ENCODE results near the gene SLC6A4.

DNA sequence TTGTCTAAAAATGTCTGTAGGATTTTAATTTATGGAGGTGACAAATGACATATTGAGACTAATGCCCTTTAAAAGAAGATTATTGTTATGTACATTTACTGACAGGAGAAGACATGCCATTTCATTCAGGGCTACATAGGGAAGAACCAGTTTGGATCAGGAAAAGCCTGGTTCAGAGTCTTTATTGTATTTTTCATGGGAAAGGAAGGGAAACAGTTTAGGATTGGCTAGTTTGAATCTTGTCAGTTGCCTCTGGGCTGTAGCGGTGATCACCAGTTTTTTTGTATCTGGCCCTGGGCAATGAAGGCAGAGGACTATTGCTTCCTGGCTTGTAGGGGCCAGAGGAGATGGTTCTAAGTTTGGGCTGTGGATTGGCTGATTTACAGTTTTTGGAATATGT lies 87.1 kb downstream of the SLC6A4 start:
- TF ChIP-seq, protein P1, sequence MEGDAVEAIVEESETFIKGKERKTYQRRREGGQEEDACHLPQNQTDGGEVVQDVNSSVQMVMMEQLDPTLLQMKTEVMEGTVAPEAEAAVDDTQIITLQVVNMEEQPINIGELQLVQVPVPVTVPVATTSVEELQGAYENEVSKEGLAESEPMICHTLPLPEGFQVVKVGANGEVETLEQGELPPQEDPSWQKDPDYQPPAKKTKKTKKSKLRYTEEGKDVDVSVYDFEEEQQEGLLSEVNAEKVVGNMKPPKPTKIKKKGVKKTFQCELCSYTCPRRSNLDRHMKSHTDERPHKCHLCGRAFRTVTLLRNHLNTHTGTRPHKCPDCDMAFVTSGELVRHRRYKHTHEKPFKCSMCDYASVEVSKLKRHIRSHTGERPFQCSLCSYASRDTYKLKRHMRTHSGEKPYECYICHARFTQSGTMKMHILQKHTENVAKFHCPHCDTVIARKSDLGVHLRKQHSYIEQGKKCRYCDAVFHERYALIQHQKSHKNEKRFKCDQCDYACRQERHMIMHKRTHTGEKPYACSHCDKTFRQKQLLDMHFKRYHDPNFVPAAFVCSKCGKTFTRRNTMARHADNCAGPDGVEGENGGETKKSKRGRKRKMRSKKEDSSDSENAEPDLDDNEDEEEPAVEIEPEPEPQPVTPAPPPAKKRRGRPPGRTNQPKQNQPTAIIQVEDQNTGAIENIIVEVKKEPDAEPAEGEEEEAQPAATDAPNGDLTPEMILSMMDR (IDR thresholded peaks at IDR 0.05; ENCODE audit: low read depth, low read length) = no peak
- TF ChIP-seq POLR2A (IDR thresholded peaks at IDR 0.05; ENCODE audit: extremely low read depth, insufficient read length) = no peak
